ENCODE results near the gene ZBTB48.
"Not testable (repeated sequence)": the region's sequence is repeated elsewhere in the genome, so short reads cannot be mapped to it uniquely, and the experiment has no call there.

Gene ZBTB48

GRCh38 chr1:6632588-6633514 lies 53.1 kb downstream of the ZBTB48 start:
- TF ChIP-seq YY1 (IDR thresholded peaks at IDR 0.05; ENCODE audit: insufficient read depth, insufficient read length) (no peak), ZNF274 (IDR thresholded peaks at IDR 0.05; ENCODE audit: low read depth, low read length) (no peak), SUZ12 (IDR thresholded peaks at IDR 0.05; ENCODE audit: extremely low read depth, insufficient read depth, insufficient read length) (no peak)
- Histone ChIP-seq H3K9ac (ENCODE audit: insufficient read length, low read depth) (no peak overlapping the region), H3K9me3 (ENCODE audit: insufficient read depth, low read length) (no peaks in the 10 kb centered on the region), H3K4me1 (ENCODE audit: insufficient read depth, insufficient read length) (no peaks in the 10 kb centered on the region), H3K27me3 (ENCODE audit: insufficient read depth, insufficient read length) (no peaks in the 10 kb centered on the region), H3K4me3 (ENCODE audit: insufficient read length, low read depth) (no peak overlapping the region), H3K36me3 (ENCODE audit: insufficient read depth, insufficient read length, low read length) (peaks cover 80% of the 10 kb centered on the region)
- DNase-seq (ENCODE audit: low read depth, low spot score), result no peak

GRCh38 chr1:6634371-6635052 lies 54.7 kb downstream of the ZBTB48 start:
- no peak overlapping the region for H3K4me3 ChIP-seq (ENCODE audit: insufficient read length, low read depth)
- peaks cover 77% of the 10 kb centered on the region for H3K36me3 ChIP-seq (ENCODE audit: insufficient read depth, insufficient read length, low read length)
- no peaks in the 10 kb centered on the region for H3K27me3 ChIP-seq (ENCODE audit: insufficient read depth, insufficient read length)
- TF ChIP-seq YY1 (IDR thresholded peaks at IDR 0.05; ENCODE audit: insufficient read depth, insufficient read length), result no peak
- TF ChIP-seq ZNF274 (IDR thresholded peaks at IDR 0.05; ENCODE audit: low read depth, low read length), result no peak
- TF ChIP-seq SUZ12 (IDR thresholded peaks at IDR 0.05; ENCODE audit: extremely low read depth, insufficient read depth, insufficient read length), result no peak
- DNase-seq (ENCODE audit: low read depth, low spot score), result no peak
- no peaks in the 10 kb centered on the region for H3K9me3 ChIP-seq (ENCODE audit: insufficient read depth, low read length)
- H3K4me1 ChIP-seq (ENCODE audit: insufficient read depth, insufficient read length), result no peaks in the 10 kb centered on the region
- H3K9ac ChIP-seq (ENCODE audit: insufficient read length, low read depth), result no peak overlapping the region

GRCh38 chr1:6635161-6635909 lies 55.5 kb downstream of the ZBTB48 start:
- no peak overlapping the region for H3K4me3 ChIP-seq (ENCODE audit: insufficient read length, low read depth)
- no peaks in the 10 kb centered on the region for H3K4me1 ChIP-seq (ENCODE audit: insufficient read depth, insufficient read length)
- no peaks in the 10 kb centered on the region for H3K9me3 ChIP-seq (ENCODE audit: insufficient read depth, low read length)
- TF ChIP-seq ZNF274 (IDR thresholded peaks at IDR 0.05; ENCODE audit: low read depth, low read length) (no peak), YY1 (IDR thresholded peaks at IDR 0.05; ENCODE audit: insufficient read depth, insufficient read length) (no peak), SUZ12 (IDR thresholded peaks at IDR 0.05; ENCODE audit: extremely low read depth, insufficient read depth, insufficient read length) (no peak)
- H3K36me3 ChIP-seq (ENCODE audit: insufficient read depth, insufficient read length, low read length), result peaks cover 78% of the 10 kb centered on the region
- H3K9ac ChIP-seq (ENCODE audit: insufficient read length, low read depth), result no peak overlapping the region
- H3K27me3 ChIP-seq (ENCODE audit: insufficient read depth, insufficient read length), result no peaks in the 10 kb centered on the region
- no peak for DNase-seq (ENCODE audit: low read depth, low spot score)

- H3K4me3 ChIP-seq (ENCODE audit: insufficient read length, low read depth), result no peak overlapping the region
- no peaks in the 10 kb centered on the region for H3K27me3 ChIP-seq (ENCODE audit: insufficient read depth, insufficient read length)
- H3K9me3 ChIP-seq (ENCODE audit: insufficient read depth, low read length), result no peaks in the 10 kb centered on the region
- H3K9ac ChIP-seq (ENCODE audit: insufficient read length, low read depth), result no peak overlapping the region
- H3K36me3 ChIP-seq (ENCODE audit: insufficient read depth, insufficient read length, low read length), result peaks cover 81% of the 10 kb centered on the region
- DNase-seq (ENCODE audit: low read depth, low spot score), result no peak
- TF ChIP-seq ZNF274 (IDR thresholded peaks at IDR 0.05; ENCODE audit: low read depth, low read length) (no peak), YY1 (IDR thresholded peaks at IDR 0.05; ENCODE audit: insufficient read depth, insufficient read length) (no peak), SUZ12 (IDR thresholded peaks at IDR 0.05; ENCODE audit: extremely low read depth, insufficient read depth, insufficient read length) (no peak)
- H3K4me1 ChIP-seq (ENCODE audit: insufficient read depth, insufficient read length), result no peaks in the 10 kb centered on the region
Measured at GRCh38 chr1:6635910-6636760, 56.3 kb downstream of the ZBTB48 start.

GRCh38 chr1:6636778-6637177 lies 57.0 kb downstream of the ZBTB48 start:
- H3K4me3 ChIP-seq (ENCODE audit: insufficient read length, low read depth); DNase-seq (ENCODE audit: low read depth, low spot score); H3K9me3 ChIP-seq (ENCODE audit: insufficient read depth, low read length); H3K4me1 ChIP-seq (ENCODE audit: insufficient read depth, insufficient read length); H3K9ac ChIP-seq (ENCODE audit: insufficient read length, low read depth); H3K27me3 ChIP-seq (ENCODE audit: insufficient read depth, insufficient read length): not testable (repeated sequence)
- peaks cover 86% of the 10 kb centered on the region for H3K36me3 ChIP-seq (ENCODE audit: insufficient read depth, insufficient read length, low read length)

GRCh38 chr1:6637770-6638169 lies 58.0 kb downstream of the ZBTB48 start:
- Histone ChIP-seq H3K9ac (ENCODE audit: insufficient read length, low read depth) (no peak overlapping the region), H3K36me3 (ENCODE audit: insufficient read depth, insufficient read length, low read length) (peaks cover 89% of the 10 kb centered on the region), H3K4me1 (ENCODE audit: insufficient read depth, insufficient read length) (no peaks in the 10 kb centered on the region), H3K4me3 (ENCODE audit: insufficient read length, low read depth) (no peak overlapping the region), H3K27me3 (ENCODE audit: insufficient read depth, insufficient read length) (no peaks in the 10 kb centered on the region), H3K9me3 (ENCODE audit: insufficient read depth, low read length) (no peaks in the 10 kb centered on the region)
- no peak for DNase-seq (ENCODE audit: low read depth, low spot score)
- no peak for TF ChIP-seq SUZ12 (IDR thresholded peaks at IDR 0.05; ENCODE audit: extremely low read depth, insufficient read depth, insufficient read length)
- TF ChIP-seq ZNF274 (IDR thresholded peaks at IDR 0.05; ENCODE audit: low read depth, low read length), result no peak
